ENCODE results near the gene CPPED1. TPM values are rescaled to one million over a fixed set of nuclear protein-coding genes. Genes with fewer than 3 reads are reported as not detected.
"Not testable (repeated sequence)": the region's sequence is repeated elsewhere in the genome, so short reads cannot be mapped to it uniquely, and the experiment has no call there.

Gene CPPED1, protein sequence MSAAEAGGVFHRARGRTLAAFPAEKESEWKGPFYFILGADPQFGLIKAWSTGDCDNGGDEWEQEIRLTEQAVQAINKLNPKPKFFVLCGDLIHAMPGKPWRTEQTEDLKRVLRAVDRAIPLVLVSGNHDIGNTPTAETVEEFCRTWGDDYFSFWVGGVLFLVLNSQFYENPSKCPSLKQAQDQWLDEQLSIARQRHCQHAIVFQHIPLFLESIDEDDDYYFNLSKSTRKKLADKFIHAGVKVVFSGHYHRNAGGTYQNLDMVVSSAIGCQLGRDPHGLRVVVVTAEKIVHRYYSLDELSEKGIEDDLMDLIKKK
- 4.0 and 7.6 TPM in 2 replicates for total RNA-seq

DNA sequence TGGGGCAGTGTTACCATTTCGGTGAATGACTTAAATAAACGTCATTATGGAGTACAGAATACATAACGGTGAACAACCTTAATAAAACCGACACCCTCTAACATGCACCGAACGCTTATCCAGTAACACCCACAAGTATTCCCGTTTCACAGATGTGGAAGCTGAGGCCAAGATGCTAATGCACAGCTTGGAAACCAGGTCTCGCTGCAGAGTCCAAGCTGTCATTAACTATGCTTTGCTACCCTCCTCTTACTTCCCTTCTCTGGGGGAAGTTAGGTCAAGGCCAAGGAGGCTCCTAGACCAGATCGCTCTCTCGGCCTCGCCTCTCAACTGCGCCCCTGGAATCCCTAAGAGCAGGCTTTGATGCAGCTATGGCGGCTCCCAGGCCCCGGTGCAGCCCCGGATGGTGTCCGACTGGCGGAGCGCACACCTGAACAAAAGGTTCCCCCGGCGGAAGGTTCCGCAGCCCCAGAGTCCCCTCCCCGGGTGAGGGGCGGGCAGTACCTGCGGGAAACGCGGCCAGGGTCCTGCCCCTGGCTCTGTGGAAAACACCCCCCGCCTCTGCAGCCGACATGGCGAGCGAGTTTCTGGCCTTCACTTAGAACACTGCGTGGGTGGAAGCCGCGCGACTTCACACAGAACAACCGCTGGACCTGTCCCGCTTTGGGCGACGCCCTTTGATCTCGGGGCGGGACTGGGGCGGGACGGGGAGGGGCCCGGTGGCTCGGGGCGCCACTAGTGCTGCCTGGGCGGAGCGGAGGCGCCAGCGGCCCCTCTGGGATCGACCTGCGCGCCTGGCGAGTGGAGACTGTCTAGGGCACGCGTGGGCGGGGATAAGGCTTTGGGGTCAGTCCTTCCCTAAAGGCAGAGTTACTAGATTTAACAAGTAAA, at the start of gene CPPED1:
Gene CPPED1, minus strand, starts transcription at position 685 of the 891 bp plus-strand sequence. Its CDS starts 111 bp downstream, at position 574.
- peak; percentile 93 for DNase-seq (ENCODE audit: low read depth in 2 of 2)

DNA sequence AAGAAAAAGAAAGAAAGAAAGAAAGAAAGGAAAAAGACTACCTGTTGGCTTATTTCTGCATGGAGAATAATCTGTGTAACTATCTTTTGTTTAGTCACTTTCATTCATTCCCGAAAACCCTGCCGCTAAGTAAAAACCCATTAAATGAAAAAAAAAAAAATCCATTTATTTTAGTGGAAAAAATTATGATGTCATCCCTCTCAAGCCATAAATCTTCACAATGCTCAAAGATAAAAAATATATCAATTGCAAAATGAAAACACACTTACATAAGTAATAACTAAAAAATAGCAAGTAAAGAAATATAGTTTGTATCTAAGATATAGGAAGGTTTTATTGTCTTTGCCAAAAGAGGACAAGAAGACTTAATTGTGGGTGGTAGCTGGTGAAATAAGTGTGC, 46.5 kb upstream of the CPPED1 start:
- DNase-seq (ENCODE audit: low read depth in 2 of 2), result no peak

DNA sequence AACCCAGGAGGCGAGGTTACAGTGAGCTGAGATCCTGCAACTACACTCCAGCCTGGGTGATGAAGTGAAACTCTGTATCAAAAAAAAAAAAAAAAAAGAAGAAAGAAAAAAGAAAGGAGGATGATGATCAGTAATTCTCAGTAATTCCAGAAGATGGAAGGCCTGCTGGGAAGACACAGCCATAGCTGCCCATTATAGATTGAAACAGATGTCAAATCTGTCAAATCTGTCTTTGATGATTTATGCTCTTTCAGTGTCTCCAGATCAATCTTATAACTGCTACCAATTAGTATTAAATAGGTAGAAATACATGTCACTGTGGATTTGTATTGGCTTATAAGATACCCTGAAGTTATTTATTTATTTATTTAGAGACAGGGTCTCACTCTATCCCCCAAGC, 42.9 kb upstream of the CPPED1 start:
- DNase-seq (ENCODE audit: low read depth in 2 of 2), result no peak

DNA sequence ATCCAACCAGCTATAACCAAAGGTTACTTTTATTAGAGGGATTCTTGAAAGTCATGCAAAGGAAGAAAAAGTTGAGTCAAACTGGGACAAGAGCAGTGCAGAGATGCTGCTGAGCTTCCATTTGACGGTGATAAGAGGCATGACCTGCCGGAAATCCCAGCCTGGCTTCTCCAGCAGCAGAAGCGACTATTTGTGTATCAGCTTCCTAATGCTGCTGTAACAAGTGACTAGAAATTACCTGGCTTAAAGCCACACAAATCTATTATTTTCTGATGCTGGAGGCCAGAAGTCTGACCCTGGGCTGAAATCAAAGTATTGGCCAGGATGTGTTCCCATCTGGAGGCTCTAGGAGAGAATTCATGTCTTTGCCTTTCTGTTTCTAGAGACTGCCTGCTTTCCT, 41.6 kb upstream of the CPPED1 start:
- DNase-seq (ENCODE audit: low read depth in 2 of 2), result no peak

DNA sequence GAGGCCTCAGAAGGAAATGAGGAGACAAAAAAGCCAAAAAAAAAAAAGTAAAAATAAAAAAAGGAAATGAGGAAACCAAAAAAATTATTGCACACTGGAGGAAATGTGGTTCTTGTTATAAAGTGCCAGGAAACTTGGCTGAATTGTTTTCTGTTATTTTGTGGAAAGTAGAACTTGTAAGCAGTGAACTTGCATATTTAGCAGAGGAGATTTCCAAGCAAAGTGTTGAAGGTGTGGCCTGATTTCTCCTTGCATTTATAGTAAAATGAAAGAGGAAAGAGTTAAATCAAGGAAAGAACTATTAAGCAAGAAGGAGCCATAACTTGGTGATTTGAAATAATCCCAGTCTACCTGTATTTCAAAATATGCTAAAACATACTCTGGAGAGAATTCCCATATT, 34.1 kb upstream of the CPPED1 start:
- DNase-seq (ENCODE audit: low read depth in 2 of 2), result no peak

DNA sequence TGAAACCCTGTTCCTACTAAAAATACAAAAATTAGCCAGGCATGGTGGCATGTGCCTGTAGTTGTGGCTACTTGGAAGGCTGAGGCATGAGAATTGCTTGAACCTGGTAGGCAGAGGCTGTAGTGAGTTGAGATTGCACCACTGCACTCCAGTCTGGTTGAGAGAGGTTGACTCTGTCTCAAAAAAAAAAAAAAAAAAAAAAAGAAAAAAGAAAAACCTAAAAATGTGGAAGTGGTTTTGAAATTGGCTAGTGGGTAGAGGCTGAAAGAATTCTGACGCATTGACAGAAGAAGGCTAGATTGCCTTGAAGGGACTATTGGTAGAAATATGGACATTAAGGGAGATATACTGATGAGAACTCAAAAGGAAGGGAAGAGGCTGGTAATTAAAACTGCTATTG, 33.6 kb upstream of the CPPED1 start:
- no peak for DNase-seq (ENCODE audit: low read depth in 2 of 2)

DNA sequence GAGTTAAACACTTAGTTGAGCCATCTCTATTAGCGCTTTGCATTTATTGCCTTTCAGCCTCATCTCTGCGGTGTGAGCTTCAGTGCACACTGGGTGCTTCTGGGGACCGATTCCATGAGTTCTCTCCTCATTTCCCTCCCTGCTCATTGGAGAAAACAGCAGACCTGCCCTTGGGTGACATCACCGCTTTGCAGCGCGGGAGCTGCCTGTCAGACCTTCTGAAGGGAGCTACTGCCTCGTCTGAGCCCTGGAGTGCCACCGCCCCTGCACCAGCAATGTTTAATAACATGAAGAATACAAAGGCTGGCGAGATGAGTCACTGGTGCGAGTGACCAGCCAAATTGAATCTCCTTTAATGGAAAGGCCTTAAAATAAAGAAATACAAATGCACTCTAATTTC, 30.2 kb upstream of the CPPED1 start:
- peak in 1 of 2 donors; percentile 16 for DNase-seq (ENCODE audit: low read depth in 2 of 2)

DNA sequence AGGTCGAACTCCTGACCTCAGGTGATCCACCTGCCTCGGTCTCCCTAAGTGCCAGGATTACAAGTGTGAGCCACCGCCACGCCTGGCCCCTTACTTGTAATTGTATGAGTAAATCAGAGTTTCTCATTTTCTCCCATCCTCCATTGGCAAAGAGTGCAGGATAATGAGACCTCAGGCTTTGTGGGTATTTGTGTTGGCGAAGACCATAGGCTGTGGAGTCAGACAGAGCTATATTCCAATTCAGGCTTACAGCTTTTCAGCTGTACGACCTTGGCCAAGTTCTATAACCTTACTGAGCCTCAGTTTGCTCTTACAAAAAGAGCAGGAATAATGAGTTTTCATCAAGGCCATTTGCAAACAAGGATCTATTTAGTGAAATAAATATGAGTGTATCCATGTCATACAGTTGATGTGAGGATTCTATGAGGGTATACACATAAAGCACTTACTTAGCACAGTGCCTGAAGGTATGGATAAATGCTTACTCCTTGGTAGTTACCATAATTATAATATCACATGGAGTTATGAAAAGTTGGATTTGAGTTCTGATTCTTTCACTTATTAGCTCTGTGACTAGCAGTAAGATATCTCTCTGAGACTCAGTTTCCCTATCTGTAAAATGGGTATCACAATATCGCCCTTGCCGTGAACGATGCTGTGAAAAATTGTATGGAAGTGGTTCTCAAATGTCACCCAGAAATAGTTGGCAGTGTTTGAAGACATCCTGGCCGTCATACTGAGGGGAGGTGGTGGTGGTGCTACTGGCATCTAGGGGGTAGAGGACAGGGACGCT, 25.6 kb upstream of the CPPED1 start:
- DNase-seq (ENCODE audit: low read depth in 2 of 2), result no peak

DNA sequence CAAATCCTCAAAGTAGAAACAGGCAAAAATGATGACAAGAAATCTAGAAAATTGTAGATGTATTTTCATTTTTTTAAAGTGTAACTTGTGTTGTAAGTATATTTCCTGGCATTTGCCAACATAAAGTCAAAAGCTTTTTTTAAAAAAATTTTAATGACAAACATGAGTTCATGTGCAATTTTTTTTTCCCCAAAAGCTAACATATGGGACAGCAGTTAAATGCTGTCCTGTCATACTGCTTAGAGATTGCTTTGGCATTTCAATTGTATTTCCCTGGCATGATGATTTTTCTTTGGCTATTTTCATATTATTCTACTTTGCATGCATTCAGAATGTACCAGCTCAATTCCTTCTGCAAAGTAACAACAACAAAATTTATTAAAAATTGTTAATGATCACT, 24.5 kb upstream of the CPPED1 start:
- DNase-seq (ENCODE audit: low read depth in 2 of 2), result no peak

DNA sequence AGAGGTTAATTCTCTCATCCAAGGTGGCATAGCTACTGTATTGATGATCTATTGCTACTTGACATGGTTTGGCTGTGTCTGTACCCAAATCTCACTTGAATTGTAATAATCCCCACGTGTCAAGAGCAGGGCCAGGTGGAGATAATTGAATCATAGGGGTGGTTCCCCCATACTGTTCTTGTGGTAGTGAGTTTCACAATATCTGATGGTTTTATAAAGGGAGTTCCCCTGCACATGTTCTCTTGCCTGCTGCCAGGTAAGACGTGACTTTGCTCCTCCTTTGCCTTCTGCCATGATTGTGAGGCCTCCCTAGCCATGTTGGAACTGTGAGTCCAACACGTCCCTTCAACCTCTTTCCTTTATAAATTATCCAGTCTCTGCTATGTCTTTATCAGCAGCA, 22.9 kb upstream of the CPPED1 start:
- DNase-seq (ENCODE audit: low read depth in 2 of 2), result no peak

DNA sequence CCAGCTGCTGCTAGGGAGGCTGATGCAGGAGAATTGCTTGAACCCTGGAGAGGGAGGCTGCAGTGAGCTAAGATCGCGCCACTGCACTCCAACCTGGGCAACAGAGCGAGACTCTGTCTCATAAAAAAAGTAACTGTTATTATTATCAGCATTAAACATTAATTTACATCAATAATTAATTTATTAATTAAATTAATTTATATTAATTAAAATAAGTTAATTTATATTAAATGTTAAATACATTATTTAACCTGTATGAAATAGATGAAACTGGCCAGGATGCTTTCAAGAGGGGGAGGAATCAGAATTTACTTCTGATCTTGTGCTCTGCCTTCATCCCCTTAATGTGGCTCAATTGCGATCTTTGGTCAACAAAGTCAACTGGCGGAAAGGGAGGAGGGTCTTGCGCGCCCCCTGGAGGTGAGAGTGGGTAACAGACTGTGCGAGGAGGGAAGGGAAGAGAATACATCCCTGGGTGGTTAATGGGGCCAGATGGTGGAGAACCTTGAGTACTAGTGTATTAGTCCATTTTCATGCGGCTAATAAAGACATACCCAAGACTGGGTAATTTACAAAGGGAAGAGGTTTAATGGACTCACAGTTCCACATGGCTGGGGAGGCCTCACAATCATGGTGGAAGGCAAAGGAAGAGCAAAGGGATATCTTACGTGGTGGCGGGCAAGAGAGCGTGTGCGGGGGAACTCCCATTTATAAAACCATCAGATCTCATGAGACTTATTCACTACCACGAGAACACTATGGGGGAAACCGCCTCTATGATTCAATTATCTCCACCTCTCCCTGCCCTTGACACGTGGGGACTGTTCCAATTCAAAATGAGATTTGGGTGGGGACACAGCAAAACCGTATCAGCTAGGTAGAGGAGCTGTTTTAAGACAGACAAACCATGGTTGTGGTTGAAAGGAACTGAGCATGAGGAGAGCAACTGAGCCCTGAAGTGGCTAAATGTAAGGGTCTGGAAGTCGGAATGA, 15.7 kb upstream of the CPPED1 start:
- DNase-seq (ENCODE audit: low read depth in 2 of 2), result peak; percentile 67 to 74

DNA sequence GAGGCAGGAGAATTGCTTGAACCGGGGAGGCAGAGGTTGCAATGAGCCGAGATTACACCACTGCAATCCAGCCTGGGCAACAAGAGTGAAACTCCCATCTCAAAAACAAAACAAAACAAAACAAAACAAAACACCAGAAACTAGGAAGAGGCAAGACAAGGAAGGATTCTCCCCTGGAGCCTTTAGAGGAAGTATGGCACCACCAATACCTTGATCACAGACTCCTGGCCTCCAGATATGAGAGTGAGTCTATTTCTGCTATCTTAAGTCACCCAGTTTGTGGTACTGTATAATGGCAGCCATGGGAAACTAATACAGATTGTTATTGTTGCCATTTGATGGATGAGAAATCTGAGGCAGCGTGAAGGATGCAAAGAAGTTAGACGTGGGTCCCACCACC, 14.6 kb upstream of the CPPED1 start:
- no peak for DNase-seq (ENCODE audit: low read depth in 2 of 2)

DNA sequence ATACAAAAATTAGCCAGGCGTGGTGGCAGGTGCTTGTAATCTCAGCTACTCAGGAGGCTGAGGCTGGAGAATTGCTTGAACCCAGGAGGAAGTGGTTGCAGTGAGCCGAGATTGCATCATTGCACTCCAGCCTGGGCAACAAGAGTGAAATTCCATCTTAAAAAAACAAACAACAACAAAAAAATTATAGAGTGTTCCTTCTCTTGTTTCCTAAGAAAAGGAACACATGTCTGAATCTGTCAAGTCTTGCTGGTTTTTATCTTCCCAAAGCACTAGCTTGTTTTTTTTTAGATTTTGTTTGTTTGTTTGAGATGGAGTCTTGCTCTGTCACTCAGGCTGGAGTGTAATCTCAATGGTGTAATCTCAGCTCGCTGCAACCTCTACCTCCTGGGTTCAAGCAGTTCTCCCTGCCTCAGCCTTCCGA, 13.1 kb upstream of the CPPED1 start:
- DNase-seq (ENCODE audit: low read depth in 2 of 2), result peak in 1 of 2 donors; percentile 3

DNA sequence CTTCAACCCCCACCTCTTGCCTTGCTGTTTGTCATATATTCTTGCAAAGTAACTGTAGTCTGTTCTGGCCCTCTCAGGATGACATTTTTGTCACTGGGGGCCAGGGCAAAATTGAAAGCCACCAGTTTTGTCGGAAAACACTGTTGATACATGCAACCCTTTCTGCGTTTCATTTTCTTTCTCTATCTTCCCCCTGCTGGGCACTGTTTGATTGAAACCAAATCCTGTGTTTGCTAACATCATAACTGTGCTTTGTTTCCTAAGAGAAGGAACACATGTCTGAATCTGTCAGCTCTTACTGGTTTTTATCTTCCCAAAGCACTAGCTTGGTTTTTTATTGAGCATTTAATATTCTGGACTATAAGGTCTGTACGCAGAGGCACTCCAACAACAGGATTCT, 11.7 kb upstream of the CPPED1 start:
- DNase-seq (ENCODE audit: low read depth in 2 of 2), result no peak

DNA sequence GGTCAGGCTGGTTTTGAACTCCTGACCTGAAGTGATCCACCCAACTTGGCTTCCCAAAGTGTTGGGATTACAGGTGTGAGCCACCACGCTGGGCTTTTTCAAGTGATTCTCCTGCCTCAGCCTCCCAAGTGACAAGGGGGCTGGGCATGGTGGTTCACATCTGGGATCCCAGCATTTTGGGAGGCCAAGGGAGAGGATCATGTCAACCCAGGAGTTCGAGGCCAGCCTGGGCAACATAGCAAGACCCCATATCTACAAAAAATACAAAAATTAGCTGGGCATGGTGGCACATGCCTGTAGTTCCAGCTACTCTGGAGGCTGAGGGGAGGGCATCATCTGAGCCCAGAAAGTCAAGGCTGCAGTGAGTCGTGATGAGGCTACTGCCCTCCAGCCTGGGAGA, 10.0 kb upstream of the CPPED1 start:
- DNase-seq (ENCODE audit: low read depth in 2 of 2), result not testable (repeated sequence)

DNA sequence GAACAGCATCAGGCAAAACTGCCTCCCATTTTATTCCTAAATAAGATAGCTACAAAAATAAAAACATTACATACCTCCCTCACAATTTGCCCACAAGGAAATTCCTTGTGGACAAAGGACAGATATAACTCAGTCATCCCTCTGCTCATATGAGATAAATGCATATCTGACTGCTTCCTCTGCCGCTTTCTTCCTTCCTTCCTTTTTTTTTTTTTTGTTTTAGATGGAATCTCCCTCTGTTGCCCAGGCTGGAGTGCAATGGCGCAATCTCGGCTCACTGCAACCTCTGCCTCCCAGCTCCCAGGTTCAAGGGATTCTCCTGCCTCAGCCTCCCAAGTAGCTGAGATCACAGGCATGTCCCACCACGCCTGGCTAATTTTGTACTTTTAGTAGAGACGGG, 9.6 kb upstream of the CPPED1 start:
- not testable (repeated sequence) for DNase-seq (ENCODE audit: low read depth in 2 of 2)

DNA sequence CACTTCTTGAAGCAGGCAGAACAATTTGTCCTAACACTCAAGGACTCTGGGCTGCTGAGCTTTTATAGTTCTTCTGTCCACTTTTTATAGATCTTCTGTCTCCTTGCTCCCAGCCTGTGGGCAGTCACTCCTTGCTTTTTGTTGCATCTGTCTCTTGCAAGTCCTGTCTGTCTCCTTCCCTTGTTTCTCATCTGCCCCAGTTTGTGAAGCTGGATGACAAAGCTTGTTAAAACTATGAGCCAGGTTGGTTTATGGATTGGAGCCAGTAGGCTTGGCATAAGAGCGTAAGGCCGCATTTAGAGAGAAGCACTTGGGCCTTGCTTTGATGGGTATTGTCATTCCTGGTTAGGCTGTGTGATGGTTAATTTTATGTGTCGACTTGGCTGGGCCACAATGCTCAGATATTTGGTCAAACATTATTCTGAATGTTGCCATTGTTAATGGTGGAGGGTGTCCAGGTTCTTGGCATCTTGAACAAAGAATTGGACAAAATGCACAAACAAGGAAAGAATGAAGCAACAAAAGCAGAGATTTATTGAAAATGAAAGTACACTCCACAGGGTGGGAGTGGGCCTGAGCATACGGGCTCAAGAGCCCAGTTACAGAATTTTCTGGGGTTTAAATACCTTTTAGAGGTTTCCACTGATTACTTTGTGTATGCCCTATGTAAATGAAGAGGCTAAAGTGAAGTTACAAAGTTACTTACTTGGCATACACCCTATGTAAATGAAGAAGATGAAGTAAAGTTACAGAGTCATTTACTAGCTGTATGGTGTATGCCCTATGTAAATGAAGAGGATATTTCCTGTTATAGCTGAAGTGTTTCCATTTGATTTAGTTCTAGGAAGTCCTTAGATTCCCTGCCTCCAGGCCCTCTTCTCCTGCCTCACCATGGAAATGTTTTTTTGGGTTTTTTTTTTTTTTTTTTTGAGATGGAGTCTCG, 8.0 kb upstream of the CPPED1 start:
- no peak for DNase-seq (ENCODE audit: low read depth in 2 of 2)

DNA sequence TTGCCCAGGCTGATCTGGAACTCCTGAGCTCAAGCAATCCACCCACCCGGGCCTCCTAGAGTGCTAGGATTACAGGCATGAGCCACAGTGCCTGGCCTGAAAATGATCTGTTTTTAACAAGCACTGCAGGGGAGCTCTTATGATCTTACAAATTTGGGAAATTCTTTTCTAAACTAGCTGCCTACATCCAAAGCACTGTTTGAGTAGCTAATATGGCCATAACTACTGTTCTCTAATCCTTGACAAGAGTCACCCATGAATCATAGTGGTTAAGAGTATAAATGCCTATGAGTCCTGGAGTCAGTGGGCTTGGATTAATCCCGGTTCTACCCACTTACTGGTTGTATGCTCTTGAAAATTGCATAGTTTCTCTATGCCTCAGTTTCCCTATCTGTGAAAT, 1.4 kb upstream of the CPPED1 start:
- no peak for DNase-seq (ENCODE audit: low read depth in 2 of 2)

DNA sequence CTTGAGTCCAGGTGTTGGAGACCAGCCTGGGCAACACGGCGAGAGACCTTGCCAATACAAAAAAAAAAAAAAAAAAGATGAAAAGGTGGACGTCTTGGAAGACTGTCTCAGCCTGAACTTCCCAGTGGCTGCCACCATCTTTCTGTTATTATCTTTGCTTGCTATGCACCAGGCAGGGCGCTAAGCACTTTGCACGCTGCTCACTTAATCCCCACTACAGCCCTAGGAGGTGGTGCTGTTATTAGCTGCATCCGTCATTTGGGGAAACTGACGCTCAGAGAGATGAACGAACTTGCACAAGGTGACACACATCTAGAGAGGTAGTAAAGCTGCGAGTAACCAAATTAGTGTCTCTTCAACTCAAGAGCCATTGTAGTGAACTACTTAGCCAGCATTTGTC, 708 bp upstream of the CPPED1 start:
- DNase-seq (ENCODE audit: low read depth in 2 of 2), result no peak

DNA sequence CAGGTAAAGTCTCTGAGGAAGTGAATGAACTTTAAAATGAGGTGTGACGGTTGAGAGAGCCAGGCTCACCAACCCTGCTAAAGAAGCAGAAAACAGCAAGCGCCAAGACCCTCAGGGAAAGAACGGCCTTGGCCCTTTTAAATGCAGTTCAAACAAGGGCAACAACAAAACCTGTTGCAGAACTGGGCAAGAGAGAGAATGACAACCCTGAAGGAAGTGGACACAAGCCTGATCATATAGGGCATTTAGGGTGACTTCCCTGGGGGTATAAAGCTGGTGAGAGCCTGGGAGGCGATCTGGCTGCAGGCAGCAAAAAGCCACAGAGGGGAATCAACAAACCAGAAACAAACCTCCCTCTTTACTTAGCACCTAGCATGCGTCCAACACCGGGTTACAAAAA, 1.0 kb downstream of the CPPED1 start:
- DNase-seq (ENCODE audit: low read depth in 2 of 2), result no peak

Measured in lung microvascular endothelial cell (primary cell).